ENCODE data around the gene SELL.
"Not testable (repeated sequence)": the region's sequence is repeated elsewhere in the genome, so short reads cannot be mapped to it uniquely, and the experiment has no call there.

- not testable (repeated sequence) for TF ChIP-seq CTCF (IDR thresholded peaks at IDR 0.05; ENCODE audit: insufficient read depth, low read length, poor library complexity, severe bottlenecking); EZH2phosphoT487 (conservative IDR thresholded peaks at IDR 0.05; ENCODE audit: low read length)
Observed at GRCh38 chr1:169658777-169659176, 52.6 kb downstream of the SELL start.

Measured in SU-DHL-6 (cell line).